NCI-H2196 treated with DMSO at 0.1 percent for 48 hours (cell line): ENCODE results near the gene C12orf57.

ENCODE experiments used
- DNase-seq: peaks from one replicate; lab custom pipeline; 2025; ENCODE audit not compliant: unreplicated experiment; lab: John Stamatoyannopoulos, UW

C12orf57 gene

DNA sequence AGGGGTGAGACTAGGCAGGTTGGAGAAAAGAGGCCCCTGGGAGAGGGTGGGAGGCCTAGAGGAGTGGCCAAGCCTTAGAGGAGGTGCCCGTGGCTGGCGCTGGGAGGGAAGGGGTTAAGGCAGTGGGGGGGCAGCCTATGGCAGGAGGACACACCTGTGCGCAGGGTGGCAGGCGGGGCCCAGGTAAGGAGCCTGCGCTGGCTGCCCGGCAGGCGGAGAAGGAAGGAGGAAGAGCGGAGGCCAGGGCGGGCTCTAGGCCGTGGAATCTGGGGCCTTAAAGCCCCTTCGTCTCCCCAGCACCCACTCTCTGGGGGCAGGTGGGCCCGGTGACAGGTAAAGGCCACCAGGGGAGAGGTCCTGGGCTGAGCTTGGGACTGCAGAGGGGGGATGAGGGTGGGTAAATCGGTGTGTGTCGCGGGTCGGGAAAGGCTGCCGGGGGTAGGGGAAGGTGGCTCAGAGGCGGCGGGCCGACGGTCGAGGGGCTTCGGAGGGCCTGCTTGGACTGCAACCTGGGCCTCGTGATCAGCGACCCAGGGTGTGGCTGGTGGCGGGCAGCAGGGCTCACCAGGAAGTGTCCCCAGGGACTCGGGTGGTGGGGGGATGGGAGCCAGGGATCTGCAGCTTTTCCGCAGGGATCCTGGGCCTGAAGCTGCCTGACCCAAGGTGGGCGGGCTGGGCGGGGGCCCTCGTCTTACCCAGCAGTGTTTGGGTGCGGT is 19.4 kb downstream of the C12orf57 start:
- peak; percentile 47 for DNase-seq

DNA sequence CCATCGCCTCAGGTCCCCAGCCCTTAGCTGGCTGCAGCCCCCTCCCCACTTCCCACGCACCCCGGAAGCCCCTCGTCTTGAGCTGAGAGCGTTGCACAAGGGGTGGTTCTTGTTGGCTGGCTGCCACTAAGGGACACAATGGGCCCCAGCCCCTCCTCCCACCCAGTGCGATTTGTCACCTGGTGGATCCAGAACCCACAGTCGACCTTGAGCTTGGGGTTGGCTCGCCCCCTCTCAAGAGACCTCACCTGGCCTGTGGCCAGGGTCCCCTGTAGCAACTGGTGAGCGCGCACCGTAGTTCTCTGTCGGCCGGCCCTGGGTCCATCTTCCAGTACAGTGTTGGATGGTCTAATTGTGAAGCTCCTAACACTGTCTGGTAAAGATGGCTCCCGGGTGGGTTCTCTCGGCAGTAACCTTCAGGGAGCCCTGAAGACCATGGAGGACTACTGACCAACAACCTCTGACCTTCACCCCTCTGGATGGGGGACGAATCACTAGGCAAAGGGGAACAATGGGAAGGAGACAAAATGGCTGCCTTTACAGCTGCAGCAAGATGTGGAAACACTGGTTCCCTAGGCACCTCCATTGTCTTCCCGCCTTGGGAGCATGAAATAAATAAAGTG is 20.1 kb downstream of the C12orf57 start:
- DNase-seq: no peak

DNA sequence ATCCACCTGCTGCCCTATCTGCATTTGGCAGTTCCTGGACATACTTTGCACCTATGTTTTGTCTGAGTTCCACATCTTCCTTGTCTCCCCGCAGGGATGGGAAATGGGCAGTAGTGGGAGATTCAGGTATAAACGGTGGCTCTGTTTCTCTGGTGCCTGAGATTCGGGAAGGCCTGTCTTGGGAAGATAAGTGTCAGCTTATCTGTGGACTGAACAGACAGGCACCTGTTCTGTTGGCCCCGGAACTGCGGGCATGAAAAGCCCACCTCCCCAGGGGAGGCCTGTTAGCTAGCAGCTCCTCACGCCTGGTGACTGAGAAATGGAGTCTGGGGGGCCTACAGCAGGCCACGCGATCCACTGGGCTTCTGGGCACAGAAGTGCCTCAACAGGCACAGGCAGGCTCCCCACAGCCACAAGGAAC is 20.8 kb downstream of the C12orf57 start:
- no peak for DNase-seq

DNA sequence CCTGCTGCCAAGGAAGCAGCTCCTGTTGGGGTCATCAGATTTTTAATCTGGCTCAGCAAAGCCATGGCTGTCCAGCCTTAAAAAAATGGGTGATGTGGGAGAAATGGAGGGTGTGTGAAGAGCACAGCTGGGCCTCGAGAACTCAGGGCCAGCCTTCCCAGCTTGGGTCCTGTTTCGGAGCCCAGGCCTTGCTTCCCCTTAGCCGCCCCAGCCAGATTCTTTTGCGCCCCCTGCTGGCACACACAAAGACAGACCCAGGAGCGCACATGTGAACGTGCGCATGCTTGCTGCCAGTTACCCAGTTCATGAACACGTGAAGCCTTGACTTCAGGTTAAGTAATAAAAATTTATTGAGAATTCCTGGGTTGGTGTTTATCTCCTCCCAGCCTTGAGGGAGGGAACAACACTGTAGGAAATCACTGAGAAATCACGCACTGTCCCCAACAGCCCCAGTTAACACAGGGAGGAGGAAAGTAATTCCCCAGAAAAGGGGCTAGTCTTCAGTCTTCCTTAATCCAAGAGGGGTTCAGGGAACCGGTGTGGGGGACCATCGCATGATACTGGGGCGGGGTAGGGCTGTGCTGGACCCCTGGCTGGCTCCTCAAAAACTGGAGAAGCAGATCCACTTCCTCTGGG is 21.3 kb downstream of the C12orf57 start:
- DNase-seq: peak; percentile 47

DNA sequence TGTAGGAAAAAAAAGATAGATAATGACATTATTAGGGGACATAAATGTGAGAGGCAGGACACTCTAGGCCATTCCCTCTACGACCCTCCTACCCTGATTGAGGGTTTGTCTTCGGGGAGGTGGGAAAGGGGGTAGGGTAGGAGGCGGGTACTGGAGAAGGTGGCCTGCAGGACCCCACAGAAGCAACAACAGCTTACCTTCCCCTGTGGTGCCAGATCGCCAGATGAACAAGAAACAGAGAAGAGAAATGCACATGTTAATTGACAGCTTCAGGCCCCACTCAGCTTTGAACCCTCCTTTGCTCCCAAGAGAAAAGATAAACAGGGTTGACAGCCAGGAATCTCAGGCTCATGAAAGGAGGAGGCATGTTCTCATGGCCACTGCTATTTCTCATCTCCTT is 21.9 kb downstream of the C12orf57 start:
- no peak for DNase-seq

DNA sequence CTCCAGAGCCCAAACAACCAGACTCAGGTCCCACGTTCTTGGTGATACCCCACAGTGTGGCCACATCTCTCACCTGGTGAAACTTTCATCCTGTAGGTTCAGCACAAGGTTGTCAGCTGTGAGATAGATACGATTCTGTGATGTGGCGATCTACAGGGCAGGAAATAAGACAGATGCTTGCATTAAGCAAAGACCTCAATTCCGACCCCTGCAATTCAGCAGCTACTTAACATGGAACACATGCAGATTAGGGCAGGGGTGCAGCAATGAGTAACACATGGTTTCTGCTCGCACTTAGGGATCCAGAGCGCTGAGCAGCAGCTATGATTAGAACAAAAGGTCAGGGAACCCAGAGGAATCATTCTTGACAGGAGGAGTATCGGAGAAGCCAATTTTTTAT is 22.5 kb downstream of the C12orf57 start:
- no peak for DNase-seq

DNA sequence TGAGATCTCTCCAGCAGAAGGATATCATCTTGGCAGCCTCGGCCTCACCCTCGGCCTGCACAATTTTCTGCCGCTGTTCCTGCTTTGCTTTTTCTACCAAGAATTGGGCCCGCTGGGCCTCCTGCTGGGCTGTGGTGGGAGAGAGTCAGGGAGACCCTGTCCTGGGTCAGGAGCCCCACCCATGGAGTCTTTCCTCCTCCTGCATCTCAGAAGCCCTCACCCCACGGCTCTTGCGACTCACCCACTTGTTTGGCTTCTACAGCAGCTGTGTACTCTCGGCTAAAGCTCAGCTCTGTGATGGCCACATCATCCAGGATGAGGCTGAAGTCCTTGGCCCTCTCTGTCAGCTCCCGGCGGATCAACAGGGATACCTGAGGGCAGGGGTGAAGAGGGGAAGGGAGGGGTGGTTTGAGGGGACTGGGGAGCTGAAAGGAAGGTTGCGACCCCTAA is 23.9 kb downstream of the C12orf57 start:
- no peak for DNase-seq

DNA sequence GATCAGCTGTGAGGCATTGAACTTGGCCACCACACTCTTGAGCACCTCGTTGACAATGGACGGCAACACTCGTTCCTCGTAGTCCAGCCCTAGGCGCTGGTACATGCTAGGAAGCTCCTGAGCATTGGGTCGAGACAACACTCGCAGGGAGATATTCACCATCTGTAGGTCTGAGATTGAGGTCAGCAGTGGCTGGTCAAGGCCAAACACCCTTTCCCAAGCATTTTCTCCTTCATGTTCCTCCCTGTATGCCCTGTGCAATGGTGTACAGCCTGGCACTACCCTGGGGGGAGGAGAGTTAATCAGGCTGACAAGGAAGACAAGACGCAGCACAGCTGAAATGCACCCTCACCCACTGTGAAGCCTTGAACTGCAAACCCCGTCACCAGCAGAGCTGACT is 24.6 kb downstream of the C12orf57 start:
- no peak for DNase-seq

DNA sequence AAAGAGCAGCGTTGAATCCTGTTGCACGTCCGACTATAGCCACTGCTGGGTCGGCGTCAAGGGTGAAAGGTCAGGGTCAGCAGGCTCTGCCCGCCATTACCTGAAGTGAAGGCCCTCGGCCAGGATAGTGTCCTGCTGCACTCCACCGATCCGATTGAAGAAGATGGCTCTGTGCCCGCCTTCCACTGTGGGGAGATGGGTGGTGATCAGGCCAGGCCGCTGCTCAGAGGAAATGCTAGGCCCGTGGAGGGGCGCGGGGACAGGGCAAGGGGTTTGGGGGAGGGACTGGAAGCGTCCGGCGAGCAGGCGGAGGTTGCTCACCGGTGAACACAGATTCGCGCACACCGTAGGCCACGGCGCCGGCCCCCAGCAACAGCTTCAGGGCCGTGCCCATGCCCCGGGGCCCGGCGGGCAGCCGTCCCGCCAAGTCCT is 26.3 kb downstream of the C12orf57 start:
- no peak for DNase-seq

DNA sequence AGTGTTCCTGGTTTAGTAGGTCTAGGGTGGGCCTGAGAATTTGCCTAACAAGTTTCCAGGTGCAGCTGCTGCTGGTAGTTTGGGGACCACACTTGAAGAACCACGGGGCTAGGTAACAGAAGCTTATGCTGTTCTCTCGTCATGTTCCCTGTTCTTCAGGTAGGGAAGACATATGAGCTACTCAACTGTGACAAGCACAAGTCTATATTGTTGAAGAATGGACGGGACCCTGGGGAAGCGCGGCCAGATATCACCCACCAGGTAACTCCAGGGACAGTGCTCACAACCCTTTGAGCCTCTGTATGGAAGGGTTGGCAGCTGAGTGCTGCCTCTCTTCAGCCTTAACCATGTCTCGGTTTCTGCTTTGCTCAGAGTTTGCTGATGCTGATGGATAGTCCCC is 30.4 kb downstream of the C12orf57 start:
- no peak for DNase-seq

DNA sequence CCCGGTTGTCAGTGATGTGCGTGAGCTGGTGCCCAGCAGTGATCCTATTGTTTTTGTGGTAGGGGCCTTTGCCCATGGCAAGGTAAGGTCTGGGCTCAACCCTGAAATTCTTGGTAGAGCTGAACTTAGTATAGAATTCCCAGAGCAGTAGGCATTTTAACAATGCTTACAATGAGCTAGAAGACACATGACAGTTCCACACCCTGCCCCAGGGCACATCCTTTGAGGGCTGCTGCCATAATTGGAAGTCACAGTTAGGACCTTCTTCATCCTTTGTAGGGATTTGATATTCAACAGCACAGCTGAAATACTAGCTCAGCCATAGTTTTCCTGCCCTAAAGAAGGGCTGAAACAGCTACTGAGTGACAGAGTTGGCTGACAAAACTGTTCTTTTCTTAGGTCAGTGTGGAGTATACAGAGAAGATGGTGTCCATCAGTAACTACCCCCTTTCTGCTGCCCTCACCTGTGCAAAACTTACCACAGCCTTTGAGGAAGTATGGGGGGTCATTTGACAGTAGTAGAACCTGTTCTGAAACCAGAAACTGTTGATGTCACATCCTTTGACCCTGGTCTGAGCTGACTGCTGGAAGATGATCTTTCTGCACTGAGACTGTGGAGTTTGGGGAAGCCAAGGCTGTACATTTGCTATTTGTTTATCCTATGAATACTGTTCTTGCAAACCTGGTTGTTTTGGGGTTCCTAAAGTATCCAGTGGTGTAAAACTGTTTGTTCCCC is 31.6 kb downstream of the C12orf57 start:
- DNase-seq: no peak

DNA sequence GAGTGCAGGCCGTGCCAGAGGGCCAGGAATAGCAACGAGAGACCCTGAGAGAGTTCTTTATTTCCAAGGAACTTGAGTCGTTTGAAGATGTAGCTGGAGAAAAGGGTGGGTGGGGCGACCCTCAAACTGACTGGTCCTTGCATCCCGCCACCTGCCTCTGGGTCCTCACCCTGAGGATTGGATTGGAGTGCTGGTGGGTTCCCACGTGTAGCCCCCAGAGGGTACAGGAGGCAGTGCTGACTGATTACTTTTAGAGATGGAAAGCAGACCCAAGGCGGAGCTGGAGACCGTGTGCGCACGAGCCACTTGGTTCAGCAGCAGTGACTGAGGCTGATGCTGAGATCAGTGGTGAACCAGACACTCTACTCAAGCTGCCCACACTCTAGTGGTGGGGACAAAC is 33.8 kb downstream of the C12orf57 start:
- no peak for DNase-seq

DNA sequence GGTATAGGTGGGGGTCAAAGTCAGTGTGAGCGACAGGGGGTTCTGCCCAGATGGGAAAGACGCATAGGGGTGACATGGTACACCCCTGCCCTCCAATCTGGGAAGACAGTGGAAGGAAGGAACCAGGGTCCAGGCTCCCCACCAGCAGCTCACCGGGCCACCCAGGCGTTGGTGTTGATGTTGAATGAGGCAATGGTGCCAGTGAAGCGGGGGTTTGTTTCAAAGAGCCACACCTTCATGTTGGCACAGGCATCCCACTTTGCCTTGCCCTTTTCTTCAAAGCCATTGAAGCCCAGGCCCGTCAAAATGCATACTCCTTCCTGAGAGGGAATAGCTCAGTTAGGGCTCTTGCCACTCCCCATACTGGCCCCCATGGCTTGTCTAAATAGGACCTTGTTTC is 34.4 kb downstream of the C12orf57 start:
- no peak for DNase-seq

DNA sequence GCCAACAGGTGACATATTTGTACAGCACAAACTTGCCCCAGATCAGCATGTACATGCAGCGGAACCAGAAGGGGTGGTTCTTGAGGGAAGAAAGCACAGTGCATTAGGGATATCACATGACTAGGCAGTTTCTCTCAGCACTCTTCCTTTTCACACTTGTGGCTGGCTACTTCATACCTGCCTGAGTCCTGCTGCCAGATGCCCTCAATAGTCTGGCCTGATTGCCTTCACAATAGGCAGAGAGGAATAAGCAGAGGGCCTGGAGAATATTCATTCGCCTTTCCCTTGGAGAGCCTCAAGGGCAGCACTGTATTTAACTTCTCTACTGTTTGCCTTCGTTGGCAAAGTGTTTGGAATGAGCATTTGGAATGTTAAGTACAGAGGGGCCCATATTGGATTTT is 34.8 kb downstream of the C12orf57 start:
- DNase-seq: no peak

DNA sequence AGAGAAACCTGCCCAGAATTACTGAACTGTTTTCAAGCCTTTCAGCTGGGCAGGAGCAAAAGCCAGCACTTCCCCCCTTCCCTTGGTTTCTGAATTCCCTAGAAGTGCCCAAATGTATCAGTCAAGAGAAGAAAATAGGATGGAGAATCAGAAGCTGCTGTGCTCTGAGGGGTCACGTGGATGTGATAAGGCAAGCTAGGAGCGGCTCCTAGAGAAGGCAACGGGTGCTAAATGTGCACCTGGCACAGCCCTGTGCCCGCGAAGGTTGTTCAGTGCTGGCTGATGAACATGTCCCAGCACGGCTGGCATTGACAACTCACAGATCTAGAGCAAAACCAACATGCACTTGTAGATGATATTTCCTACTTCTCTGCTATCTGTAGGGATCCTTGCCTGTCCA is 35.2 kb downstream of the C12orf57 start:
- DNase-seq: no peak

DNA sequence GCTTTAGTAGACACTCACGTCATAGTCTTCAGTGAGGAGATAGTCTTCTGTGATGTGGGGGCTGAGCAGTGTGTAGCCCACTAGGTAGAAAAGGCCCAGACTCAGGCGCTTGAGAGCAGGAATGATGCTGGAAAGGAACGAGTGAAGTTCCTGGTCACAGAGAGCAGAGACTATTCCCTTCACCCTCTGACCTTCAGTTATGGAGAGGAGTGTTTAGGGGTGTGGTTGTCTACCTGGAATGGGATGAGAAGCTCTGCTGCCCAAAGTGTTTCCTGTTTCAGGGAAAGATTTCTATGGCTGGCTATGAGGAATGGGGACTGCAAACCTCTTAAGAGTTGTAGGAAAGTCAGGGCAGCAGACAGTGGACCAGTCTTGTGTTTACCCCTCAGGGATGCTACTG is 35.6 kb downstream of the C12orf57 start:
- no peak for DNase-seq

DNA sequence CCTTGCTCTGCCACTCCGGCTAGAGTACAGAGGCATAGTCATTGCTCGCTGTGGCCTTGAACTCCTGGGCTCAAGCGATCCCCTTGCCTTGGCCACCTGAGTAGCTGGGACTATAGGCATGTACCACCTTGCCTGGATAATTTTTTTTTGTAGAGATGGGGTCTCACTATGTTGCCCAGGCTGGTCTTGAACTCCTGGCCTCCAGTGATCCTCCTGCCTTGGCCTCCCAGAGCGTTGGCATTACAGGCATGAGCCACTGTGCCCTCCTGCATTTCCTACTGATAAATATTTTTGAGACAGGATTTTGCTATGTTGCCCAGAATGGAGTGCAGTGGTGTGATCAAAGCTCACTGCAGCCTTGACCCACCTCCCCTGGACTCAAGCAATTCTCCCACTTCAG is 36.3 kb downstream of the C12orf57 start:
- DNase-seq: no peak

DNA sequence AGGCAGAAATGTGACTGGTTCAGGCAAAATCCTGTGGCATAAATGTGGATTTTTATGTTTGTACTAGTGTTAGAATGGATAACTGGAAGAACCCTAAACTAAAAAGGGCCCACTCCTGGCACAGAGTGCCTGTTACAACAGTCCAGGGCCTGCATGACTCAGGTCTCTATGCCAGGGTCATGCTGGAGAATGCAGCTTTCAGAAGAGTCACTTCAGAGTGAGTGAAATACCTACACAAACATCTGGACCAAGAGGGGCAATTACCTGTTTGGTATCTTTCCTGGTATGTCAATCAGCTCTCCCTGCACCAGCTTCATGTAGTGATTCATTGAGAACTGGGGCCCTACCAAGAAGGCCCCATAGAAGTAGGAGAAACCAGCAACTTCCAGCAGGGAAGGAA is 36.9 kb downstream of the C12orf57 start:
- DNase-seq: no peak

DNA sequence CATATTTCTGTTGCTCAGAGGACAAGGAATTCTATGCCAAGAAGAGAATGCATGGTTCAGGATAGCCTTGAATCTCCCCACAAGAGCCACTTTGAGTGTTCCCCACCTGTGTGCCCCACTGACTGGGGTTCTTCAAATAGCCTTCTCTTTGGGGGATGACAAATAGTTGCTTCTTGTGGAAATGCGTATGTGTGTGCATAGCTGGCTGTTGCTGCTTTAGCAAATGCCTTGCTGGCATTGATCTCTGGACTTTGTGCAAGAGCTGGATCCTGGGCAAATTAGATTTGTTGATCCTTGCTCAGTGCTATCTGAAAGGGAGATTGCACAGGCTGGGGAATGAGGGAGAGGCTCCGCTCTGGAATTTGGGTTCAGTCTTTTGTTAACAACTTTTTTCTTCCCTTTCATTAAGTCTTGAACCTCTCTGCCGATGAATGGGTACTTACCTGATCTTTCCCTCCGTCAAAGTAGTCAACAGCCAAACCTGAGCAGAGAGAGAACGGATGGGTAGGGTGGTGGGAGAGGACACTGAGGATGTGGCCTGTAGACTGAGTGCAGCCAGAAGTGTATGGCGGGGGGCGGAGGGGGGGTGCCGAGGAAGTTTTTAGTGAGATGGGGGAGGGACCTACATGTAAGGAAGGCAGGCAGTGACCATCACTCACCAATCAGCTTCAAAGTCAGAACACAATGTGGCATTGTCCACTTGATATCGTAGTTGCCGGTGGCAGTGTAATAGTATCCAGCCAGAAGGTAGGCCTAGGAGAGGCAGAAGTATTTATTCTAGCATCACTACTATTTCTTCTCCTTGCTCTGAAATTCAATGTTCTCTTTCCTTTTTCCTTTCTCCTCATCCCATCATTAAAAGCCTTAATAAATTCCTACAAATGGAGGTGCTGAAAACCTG is 37.6 kb downstream of the C12orf57 start:
- DNase-seq: no peak

DNA sequence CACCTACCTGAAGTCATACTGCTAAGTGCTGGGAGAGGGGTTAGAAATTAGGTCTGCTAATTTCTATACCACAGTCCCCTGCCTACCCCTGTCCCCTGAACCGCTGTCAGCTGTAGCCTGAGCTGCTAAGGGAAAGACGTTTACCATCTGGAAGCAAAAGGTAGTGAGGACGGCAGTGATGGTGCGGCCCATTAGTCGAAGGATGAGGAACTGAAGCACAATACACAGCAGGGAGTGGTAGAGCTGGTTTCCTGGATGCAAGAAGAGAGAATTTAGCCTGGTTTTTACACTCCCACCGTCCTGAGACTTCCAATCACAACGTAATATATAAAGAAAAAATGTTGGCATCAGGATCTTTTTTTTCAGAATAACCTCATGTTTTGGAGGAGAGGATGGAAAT is 38.7 kb downstream of the C12orf57 start:
- no peak for DNase-seq
